Measurements from ENCODE around the gene FHDC1.
"Not testable (repeated sequence)": the region's sequence is repeated elsewhere in the genome, so short reads cannot be mapped to it uniquely, and the experiment has no call there.

Gene FHDC1

GRCh38 chr4:152935631-152936445, at the start of gene FHDC1:
TSS of gene FHDC1 (plus strand) at chr4:152936323. CDS start at chr4:152943058, 6,735 bp downstream.
- TF ChIP-seq CTCF (IDR thresholded peaks at IDR 0.05; ENCODE audit: insufficient read depth, low read depth, low read length, missing control alignments), result no peak
- peak; percentile 18 for DNase-seq (ENCODE audit: low read depth)
- H3K4me3 ChIP-seq (ENCODE audit: low read depth, low read length), result peak within 1 kb of the TSS; percentile 45

- DNase-seq (ENCODE audit: low read depth), result no peak
- no peak overlapping the region for H3K4me3 ChIP-seq (ENCODE audit: low read depth, low read length)
- no peak for TF ChIP-seq CTCF (IDR thresholded peaks at IDR 0.05; ENCODE audit: insufficient read depth, low read depth, low read length, missing control alignments)
These were observed 48.1 kb upstream of the FHDC1 start for GRCh38 chr4:152887981-152888380.

GRCh38 chr4:152892974-152893373, 43.1 kb upstream of the FHDC1 start:
- no peak overlapping the region for H3K4me3 ChIP-seq (ENCODE audit: low read depth, low read length)
- no peak for DNase-seq (ENCODE audit: low read depth)
- TF ChIP-seq CTCF (IDR thresholded peaks at IDR 0.05; ENCODE audit: insufficient read depth, low read depth, low read length, missing control alignments), result no peak

GRCh38 chr4:152894673-152895072, 41.5 kb upstream of the FHDC1 start:
- no peak for TF ChIP-seq CTCF (IDR thresholded peaks at IDR 0.05; ENCODE audit: insufficient read depth, low read depth, low read length, missing control alignments)
- no peak for DNase-seq (ENCODE audit: low read depth)

GRCh38 chr4:152896811-152897210, 39.3 kb upstream of the FHDC1 start:
- TF ChIP-seq CTCF (IDR thresholded peaks at IDR 0.05; ENCODE audit: insufficient read depth, low read depth, low read length, missing control alignments), result no peak
- H3K4me3 ChIP-seq (ENCODE audit: low read depth, low read length), result no peak overlapping the region
- no peak for DNase-seq (ENCODE audit: low read depth)

More at GRCh38 chr4:152894673-152895072, 41.5 kb upstream of the FHDC1 start:
- no peak overlapping the region for H3K4me3 ChIP-seq (ENCODE audit: low read depth, low read length)

GRCh38 chr4:152898133-152898532, 38.0 kb upstream of the FHDC1 start:
- not testable (repeated sequence) for DNase-seq (ENCODE audit: low read depth); H3K4me3 ChIP-seq (ENCODE audit: low read depth, low read length)

- no peak for TF ChIP-seq CTCF (IDR thresholded peaks at IDR 0.05; ENCODE audit: insufficient read depth, low read depth, low read length, missing control alignments)
- no peak for DNase-seq (ENCODE audit: low read depth)
- H3K4me3 ChIP-seq (ENCODE audit: low read depth, low read length), result no peak overlapping the region
These were observed 37.5 kb upstream of the FHDC1 start for GRCh38 chr4:152898606-152899005.
